HepG2 (cell line): ENCODE results near the gene LZTS2. TPM values are rescaled to one million over a fixed set of nuclear protein-coding genes. Genes with fewer than 3 reads are reported as not detected.

Experiments used
- EP300 ChIP-seq, 3 experiments: sonication (generic) in 1 of 3; formaldehyde crosslinking in 1 of 3; IDR thresholded peaks; 2 replicates each; pipeline versions ENCODE4 v1.5.1 to v1.6.1; 2011 to 2020; ENCODE audit warnings: low read depth in 2 of 3, low read length in 2 of 3, borderline replicate concordance in 1 of 3, improper control_type of control experiment in 1 of 3, mild to moderate bottlenecking in 1 of 3, missing genetic modification reagents in 1 of 3, moderate library complexity in 1 of 3
- GTF3A ChIP-seq: sonication (generic); formaldehyde crosslinking; conservative IDR thresholded peaks from 2 replicates; pipeline ENCODE4 v1.4.0; 2020; ENCODE audit warnings: mild to moderate bottlenecking, missing genetic modification reagents
- HOXA5 ChIP-seq: sonication (generic); formaldehyde crosslinking; IDR thresholded peaks from 2 replicates; pipeline ENCODE4 v1.4.0; 2020; ENCODE audit warnings: missing genetic modification reagents
- ISX ChIP-seq: sonication (generic); formaldehyde crosslinking; conservative IDR thresholded peaks from 2 replicates; pipeline ENCODE4 v1.5.0; 2020; ENCODE audit warnings: missing genetic modification reagents
- KLF6 ChIP-seq: IDR thresholded peaks from 2 replicates; pipeline ENCODE4 v1.8.0; 2016; ENCODE audit warnings: missing biosample characterization, missing genetic modification reagents
- MAFG ChIP-seq: sonication (generic); formaldehyde crosslinking; IDR thresholded peaks from 2 replicates; pipeline ENCODE4 v1.5.1; 2020; ENCODE audit warnings: mild to moderate bottlenecking, missing genetic modification reagents
- MIXL1 ChIP-seq: IDR thresholded peaks from 2 replicates; pipeline ENCODE4 v1.6.1; 2016
- PHF5A ChIP-seq: IDR thresholded peaks from one replicate; pipeline ENCODE4 v1.6.1; 2018; ENCODE audit warnings: low read depth, missing genetic modification reagents; ENCODE audit not compliant: unreplicated experiment
- RNF2 ChIP-seq: fragments of 450-650 bp; conservative IDR thresholded peaks from 2 replicates; pipeline ENCODE4 v1.6.1; 2016; ENCODE audit warnings: low read depth
- SNAPC2 ChIP-seq: sonication (generic); formaldehyde crosslinking; IDR thresholded peaks from 2 replicates; pipeline ENCODE4 v1.8.1; 2022; ENCODE audit warnings: mild to moderate bottlenecking, missing genetic modification reagents
- SP4 ChIP-seq: sonication (generic); formaldehyde crosslinking; IDR thresholded peaks from 2 replicates; pipeline ENCODE4 v1.8.1; 2023; ENCODE audit warnings: mild to moderate bottlenecking, missing genetic modification reagents
- TFDP2 ChIP-seq: sonication (generic); formaldehyde crosslinking; IDR thresholded peaks from 2 replicates; pipeline ENCODE4 v1.4.0; 2020; ENCODE audit warnings: missing genetic modification reagents
- ZKSCAN8 ChIP-seq: IDR thresholded peaks from 2 replicates; pipeline ENCODE4 v1.6.1; 2016; ENCODE audit warnings: borderline replicate concordance, missing genetic modification reagents, missing compliant biosample characterization
- ZNF235 ChIP-seq: sonication (generic); formaldehyde crosslinking; IDR thresholded peaks from 2 replicates; pipeline ENCODE4 v1.8.1; 2023; ENCODE audit warnings: mild to moderate bottlenecking, missing genetic modification reagents, borderline replicate concordance
- ZNF569 ChIP-seq: sonication (generic); formaldehyde crosslinking; IDR thresholded peaks from 2 replicates; pipeline ENCODE4 v1.5.0; 2020; ENCODE audit warnings: mild to moderate bottlenecking, missing genetic modification reagents, moderate library complexity, borderline replicate concordance
- ZNF574 ChIP-seq: sonication (generic); formaldehyde crosslinking; IDR thresholded peaks from 2 replicates; pipeline ENCODE4 v1.4.0; 2020; ENCODE audit warnings: missing genetic modification reagents
- ZNF850 ChIP-seq: sonication (generic); formaldehyde crosslinking; conservative IDR thresholded peaks from 2 replicates; pipeline ENCODE4 v1.9.0; 2021; ENCODE audit warnings: mild to moderate bottlenecking, missing genetic modification reagents
- ZNF879 ChIP-seq: sonication (generic); formaldehyde crosslinking; IDR thresholded peaks from 2 replicates; pipeline ENCODE4 v1.8.1; 2023; ENCODE audit warnings: missing genetic modification reagents
- polyA plus RNA-seq, 8 experiments: library from polyadenylated mRNA; depleted of rRNA in 3 of 8; stranded (reverse) in 7 of 8; unstranded in 1 of 8; fragments of >200 nt; fragmentation: Illumina TruSeq in 4 of 8; extraction: Trizol in 4 of 8; gene quantifications; 2 replicates each; pipeline versions ENCODE4 v1.2.1 to v1.2.3, GENCODE V29; 2011 to 2016; ENCODE audit warnings: low read depth in 4 of 8, missing spikeins in 1 of 8, mixed read lengths in 1 of 8; ENCODE audit not compliant: insufficient read depth in 1 of 8
- total RNA-seq, 5 experiments: library from RNA; depleted of rRNA; stranded (reverse); fragments of >200 nt; fragmentation: Illumina TruSeq; extraction: Trizol; gene quantifications; 2 replicates each; pipeline ENCODE4 v1.2.3, GENCODE V29; 2016; ENCODE audit warnings: low read depth in 1 of 5
- TF ChIP-seq, protein P1 (sequence below): sonication (generic); formaldehyde crosslinking; IDR thresholded peaks from 2 replicates; pipeline ENCODE4 v1.8.0; 2023; ENCODE audit warnings: mild to moderate bottlenecking, missing genetic modification reagents
- TF ChIP-seq, protein P2 (sequence below): sonication (generic); formaldehyde crosslinking; IDR thresholded peaks from 2 replicates; pipeline ENCODE4 v1.4.0; 2020; ENCODE audit warnings: missing genetic modification reagents, borderline replicate concordance
- TF ChIP-seq, protein P3 (sequence below): sonication (generic); formaldehyde crosslinking; IDR thresholded peaks from 2 replicates; pipeline ENCODE4 v1.8.0; 2022; ENCODE audit warnings: mild to moderate bottlenecking, missing genetic modification reagents, moderate library complexity

The LZTS2 gene
- total and polyA plus RNA-seq, 2 of the 13 experiments (the other 11 are each of a cell fraction or from before 2014, with no cell fraction given): 43.6 to 65.6 TPM

GRCh38 chr10:100996678-100997359, 2.8 kb upstream of the LZTS2 start (continued):
- TF ChIP-seq, protein P1, sequence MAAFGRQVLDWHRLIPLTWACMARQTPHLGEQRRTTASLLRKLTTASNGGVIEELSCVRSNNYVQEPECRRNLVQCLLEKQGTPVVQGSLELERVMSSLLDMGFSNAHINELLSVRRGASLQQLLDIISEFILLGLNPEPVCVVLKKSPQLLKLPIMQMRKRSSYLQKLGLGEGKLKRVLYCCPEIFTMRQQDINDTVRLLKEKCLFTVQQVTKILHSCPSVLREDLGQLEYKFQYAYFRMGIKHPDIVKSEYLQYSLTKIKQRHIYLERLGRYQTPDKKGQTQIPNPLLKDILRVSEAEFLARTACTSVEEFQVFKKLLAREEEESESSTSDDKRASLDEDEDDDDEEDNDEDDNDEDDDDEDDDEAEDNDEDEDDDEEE (CRISPR knock-in tag): no peak
- no peak for TF ChIP-seq PHF5A (CRISPR knock-in tag)
- TF ChIP-seq EP300 (IDR thresholded peaks at IDR 0.05; ENCODE audit: low read depth in 2 of 2, low read length in 2 of 2): no peak
- no peak for TF ChIP-seq EP300 (CRISPR knock-in tag; IDR thresholded peaks at IDR 0.05; ENCODE audit: borderline replicate concordance)
- no peak for TF ChIP-seq ZNF569 (CRISPR knock-in tag)
- TF ChIP-seq MIXL1 (CRISPR knock-in tag): no peak
- no peak; the same call in 1 of the 2 replicates for TF ChIP-seq HOXA5 (CRISPR knock-in tag)
- TF ChIP-seq KLF6 (CRISPR knock-in tag): no peak
- TF ChIP-seq RNF2: no peak
- no peak for TF ChIP-seq ISX
- no peak for TF ChIP-seq ZNF879 (CRISPR knock-in tag)
- TF ChIP-seq, protein P2, sequence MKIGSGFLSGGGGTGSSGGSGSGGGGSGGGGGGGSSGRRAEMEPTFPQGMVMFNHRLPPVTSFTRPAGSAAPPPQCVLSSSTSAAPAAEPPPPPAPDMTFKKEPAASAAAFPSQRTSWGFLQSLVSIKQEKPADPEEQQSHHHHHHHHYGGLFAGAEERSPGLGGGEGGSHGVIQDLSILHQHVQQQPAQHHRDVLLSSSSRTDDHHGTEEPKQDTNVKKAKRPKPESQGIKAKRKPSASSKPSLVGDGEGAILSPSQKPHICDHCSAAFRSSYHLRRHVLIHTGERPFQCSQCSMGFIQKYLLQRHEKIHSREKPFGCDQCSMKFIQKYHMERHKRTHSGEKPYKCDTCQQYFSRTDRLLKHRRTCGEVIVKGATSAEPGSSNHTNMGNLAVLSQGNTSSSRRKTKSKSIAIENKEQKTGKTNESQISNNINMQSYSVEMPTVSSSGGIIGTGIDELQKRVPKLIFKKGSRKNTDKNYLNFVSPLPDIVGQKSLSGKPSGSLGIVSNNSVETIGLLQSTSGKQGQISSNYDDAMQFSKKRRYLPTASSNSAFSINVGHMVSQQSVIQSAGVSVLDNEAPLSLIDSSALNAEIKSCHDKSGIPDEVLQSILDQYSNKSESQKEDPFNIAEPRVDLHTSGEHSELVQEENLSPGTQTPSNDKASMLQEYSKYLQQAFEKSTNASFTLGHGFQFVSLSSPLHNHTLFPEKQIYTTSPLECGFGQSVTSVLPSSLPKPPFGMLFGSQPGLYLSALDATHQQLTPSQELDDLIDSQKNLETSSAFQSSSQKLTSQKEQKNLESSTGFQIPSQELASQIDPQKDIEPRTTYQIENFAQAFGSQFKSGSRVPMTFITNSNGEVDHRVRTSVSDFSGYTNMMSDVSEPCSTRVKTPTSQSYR (CRISPR knock-in tag): no peak
- 0 out of 2 replicates have a peak, but pooled peaks have one; percentile 9 for TF ChIP-seq TFDP2 (CRISPR knock-in tag)
- TF ChIP-seq, protein P3, sequence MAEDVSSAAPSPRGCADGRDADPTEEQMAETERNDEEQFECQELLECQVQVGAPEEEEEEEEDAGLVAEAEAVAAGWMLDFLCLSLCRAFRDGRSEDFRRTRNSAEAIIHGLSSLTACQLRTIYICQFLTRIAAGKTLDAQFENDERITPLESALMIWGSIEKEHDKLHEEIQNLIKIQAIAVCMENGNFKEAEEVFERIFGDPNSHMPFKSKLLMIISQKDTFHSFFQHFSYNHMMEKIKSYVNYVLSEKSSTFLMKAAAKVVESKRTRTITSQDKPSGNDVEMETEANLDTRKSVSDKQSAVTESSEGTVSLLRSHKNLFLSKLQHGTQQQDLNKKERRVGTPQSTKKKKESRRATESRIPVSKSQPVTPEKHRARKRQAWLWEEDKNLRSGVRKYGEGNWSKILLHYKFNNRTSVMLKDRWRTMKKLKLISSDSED (CRISPR knock-in tag): no peak
- no peak for TF ChIP-seq ZNF235
- 0 out of 2 replicates have a peak, but pooled peaks have one; percentile 47 for TF ChIP-seq ZNF850
- no peak for TF ChIP-seq ZNF574 (CRISPR knock-in tag)
- TF ChIP-seq SP4 (CRISPR knock-in tag): 0 out of 2 replicates have a peak, but pooled peaks have one; percentile 44
- no peak for TF ChIP-seq MAFG (CRISPR knock-in tag)
- TF ChIP-seq ZKSCAN8 (CRISPR knock-in tag): no peak
- TF ChIP-seq SNAPC2 (CRISPR knock-in tag): no peak
- no peak for TF ChIP-seq GTF3A
